ENCODE measurements around the gene ZSCAN22. TPM values are rescaled to one million over a fixed set of nuclear protein-coding genes. Genes with fewer than 3 reads are reported as not detected.

ZSCAN22 gene
- total and polyA plus RNA-seq, 2 of the 13 experiments (the other 11 are each of a cell fraction or from before 2014, with no cell fraction given), result 2.5 to 3.5 TPM

GRCh38 chr19:58278541-58279041 lies 48.2 kb upstream of the ZSCAN22 start, which contains the start of gene ZNF8 (continued):
- no peak for TF ChIP-seq NR2F6 (IDR thresholded peaks at IDR 0.05)
- peak; percentile 38 for TF ChIP-seq NR2F6 (CRISPR knock-in tag; IDR thresholded peaks at IDR 0.05)
- peak; percentile 46; the same call in 1 of the 2 replicates for TF ChIP-seq ZNF761 (CRISPR knock-in tag; conservative IDR thresholded peaks at IDR 0.05)
- no peak for TF ChIP-seq ZNF616 (CRISPR knock-in tag; IDR thresholded peaks at IDR 0.05; ENCODE audit: low read depth)
- TF ChIP-seq FOXJ3 (CRISPR knock-in tag; IDR thresholded peaks at IDR 0.05; ENCODE audit: borderline replicate concordance), result no peak
- no peak for TF ChIP-seq ZSCAN22 (CRISPR knock-in tag; IDR thresholded peaks at IDR 0.05)
- TF ChIP-seq ZFP62 (CRISPR knock-in tag; IDR thresholded peaks at IDR 0.05), result no peak
- peak; percentile 81; the same call in 1 of the 2 replicates for TF ChIP-seq ZSCAN29 (CRISPR knock-in tag; conservative IDR thresholded peaks at IDR 0.05)
- TF ChIP-seq, protein P1, sequence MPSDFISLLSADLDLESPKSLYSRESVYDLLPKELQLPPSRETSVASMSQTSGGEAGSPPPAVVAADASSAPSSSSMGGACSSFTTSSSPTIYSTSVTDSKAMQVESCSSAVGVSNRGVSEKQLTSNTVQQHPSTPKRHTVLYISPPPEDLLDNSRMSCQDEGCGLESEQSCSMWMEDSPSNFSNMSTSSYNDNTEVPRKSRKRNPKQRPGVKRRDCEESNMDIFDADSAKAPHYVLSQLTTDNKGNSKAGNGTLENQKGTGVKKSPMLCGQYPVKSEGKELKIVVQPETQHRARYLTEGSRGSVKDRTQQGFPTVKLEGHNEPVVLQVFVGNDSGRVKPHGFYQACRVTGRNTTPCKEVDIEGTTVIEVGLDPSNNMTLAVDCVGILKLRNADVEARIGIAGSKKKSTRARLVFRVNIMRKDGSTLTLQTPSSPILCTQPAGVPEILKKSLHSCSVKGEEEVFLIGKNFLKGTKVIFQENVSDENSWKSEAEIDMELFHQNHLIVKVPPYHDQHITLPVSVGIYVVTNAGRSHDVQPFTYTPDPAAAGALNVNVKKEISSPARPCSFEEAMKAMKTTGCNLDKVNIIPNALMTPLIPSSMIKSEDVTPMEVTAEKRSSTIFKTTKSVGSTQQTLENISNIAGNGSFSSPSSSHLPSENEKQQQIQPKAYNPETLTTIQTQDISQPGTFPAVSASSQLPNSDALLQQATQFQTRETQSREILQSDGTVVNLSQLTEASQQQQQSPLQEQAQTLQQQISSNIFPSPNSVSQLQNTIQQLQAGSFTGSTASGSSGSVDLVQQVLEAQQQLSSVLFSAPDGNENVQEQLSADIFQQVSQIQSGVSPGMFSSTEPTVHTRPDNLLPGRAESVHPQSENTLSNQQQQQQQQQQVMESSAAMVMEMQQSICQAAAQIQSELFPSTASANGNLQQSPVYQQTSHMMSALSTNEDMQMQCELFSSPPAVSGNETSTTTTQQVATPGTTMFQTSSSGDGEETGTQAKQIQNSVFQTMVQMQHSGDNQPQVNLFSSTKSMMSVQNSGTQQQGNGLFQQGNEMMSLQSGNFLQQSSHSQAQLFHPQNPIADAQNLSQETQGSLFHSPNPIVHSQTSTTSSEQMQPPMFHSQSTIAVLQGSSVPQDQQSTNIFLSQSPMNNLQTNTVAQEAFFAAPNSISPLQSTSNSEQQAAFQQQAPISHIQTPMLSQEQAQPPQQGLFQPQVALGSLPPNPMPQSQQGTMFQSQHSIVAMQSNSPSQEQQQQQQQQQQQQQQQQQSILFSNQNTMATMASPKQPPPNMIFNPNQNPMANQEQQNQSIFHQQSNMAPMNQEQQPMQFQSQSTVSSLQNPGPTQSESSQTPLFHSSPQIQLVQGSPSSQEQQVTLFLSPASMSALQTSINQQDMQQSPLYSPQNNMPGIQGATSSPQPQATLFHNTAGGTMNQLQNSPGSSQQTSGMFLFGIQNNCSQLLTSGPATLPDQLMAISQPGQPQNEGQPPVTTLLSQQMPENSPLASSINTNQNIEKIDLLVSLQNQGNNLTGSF (CRISPR knock-in tag; IDR thresholded peaks at IDR 0.05), result no peak
- TF ChIP-seq REPIN1 (CRISPR knock-in tag; IDR thresholded peaks at IDR 0.05; ENCODE audit: borderline replicate concordance, low read depth), result peak; percentile 87
- peak; percentile 17; the same call in 1 of the 2 replicates for TF ChIP-seq MTA1 (CRISPR knock-in tag; IDR thresholded peaks at IDR 0.05; ENCODE audit: borderline replicate concordance)
- TF ChIP-seq ZNF263 (CRISPR knock-in tag; IDR thresholded peaks at IDR 0.05), result peak; percentile 77
- TF ChIP-seq ZNF232 (CRISPR knock-in tag; IDR thresholded peaks at IDR 0.05; ENCODE audit: borderline replicate concordance), result no peak
- peak; percentile 61; the same call in 1 of the 2 replicates for TF ChIP-seq ZNF724P (CRISPR knock-in tag; IDR thresholded peaks at IDR 0.05; ENCODE audit: borderline replicate concordance)
- no peak for TF ChIP-seq MTA3 (CRISPR knock-in tag; IDR thresholded peaks at IDR 0.05)
- TF ChIP-seq RARA (CRISPR knock-in tag; IDR thresholded peaks at IDR 0.05), result no peak
- no peak for TF ChIP-seq ZNF878 (CRISPR knock-in tag; IDR thresholded peaks at IDR 0.05)
- peak; percentile 60 for TF ChIP-seq IKZF5 (CRISPR knock-in tag; IDR thresholded peaks at IDR 0.05)
- no peak for TF ChIP-seq E2F5 (CRISPR knock-in tag; conservative IDR thresholded peaks at IDR 0.05)
- no peak for TF ChIP-seq JUND (CRISPR knock-in tag; IDR thresholded peaks at IDR 0.05)
- TF ChIP-seq TSC22D2 (CRISPR knock-in tag; IDR thresholded peaks at IDR 0.05; ENCODE audit: borderline replicate concordance), result no peak; the same call in 1 of the 2 replicates
- no peak for TF ChIP-seq TCF12 (IDR thresholded peaks at IDR 0.05)
- no peak for TF ChIP-seq TCF12 (CRISPR knock-in tag; IDR thresholded peaks at IDR 0.05)
- TF ChIP-seq ZFP36L2 (CRISPR knock-in tag; IDR thresholded peaks at IDR 0.05), result no peak
- no peak; the same call in 1 of the 2 replicates for TF ChIP-seq KMT2A (CRISPR knock-in tag; IDR thresholded peaks at IDR 0.05)
